Fibroblast of lung (primary cell): Measurements from ENCODE around the gene DDB1. TPM values are rescaled to one million over a fixed set of nuclear protein-coding genes. Genes with fewer than 3 reads are reported as not detected.

ENCODE experiments used
- DNase-seq, 2 donors: peaks; one replicate each; pipeline versions ENCODE4 v3.0.0 to v3.0.0-alpha.2; 2010; ENCODE audit warnings: low read depth in 2 of 2
- H2AFZ ChIP-seq: 2 replicates; pipeline ENCODE4 v1.5.1; 2012; ENCODE audit warnings: low read length, control low read depth, inconsistent platforms
- H3K27ac ChIP-seq: 2 replicates; pipeline ENCODE4 v1.5.1; 2011; ENCODE audit warnings: low read length, control low read depth; ENCODE audit not compliant: insufficient read depth
- H3K27me3 ChIP-seq: 2 replicates; pipeline ENCODE4 v1.5.1; 2011; ENCODE audit warnings: mild to moderate bottlenecking, low read length; ENCODE audit not compliant: control insufficient read depth, insufficient read depth
- H3K36me3 ChIP-seq: 2 replicates; pipeline ENCODE4 v1.5.1; 2011; ENCODE audit warnings: low read length; ENCODE audit not compliant: control insufficient read depth, insufficient read depth
- H3K4me1 ChIP-seq: 2 replicates; pipeline ENCODE4 v1.5.1; 2011; ENCODE audit warnings: low read length; ENCODE audit not compliant: control insufficient read depth, insufficient read depth; ENCODE audit errors: extremely low read depth
- H3K4me2 ChIP-seq: 2 replicates; pipeline ENCODE4 v1.5.1; 2011; ENCODE audit warnings: low read length, control low read depth; ENCODE audit not compliant: insufficient read depth; ENCODE audit errors: extremely low read depth
- H3K4me3 ChIP-seq, 4 experiments: fragments of 200-600 bp in 1 of 4; sonication (generic) in 1 of 4; replicated peaks in 1 of 4; 2 replicates each; pipeline ENCODE4 v1.5.1; 2011 to 2016; ENCODE audit warnings: low read length in 4 of 4, low read depth in 3 of 4, mild to moderate bottlenecking in 3 of 4, control low read depth in 2 of 4, inconsistent platforms in 1 of 4, mixed read lengths in 1 of 4; ENCODE audit not compliant: insufficient read depth in 1 of 4; ENCODE audit errors: control extremely low read depth in 1 of 4
- H3K79me2 ChIP-seq: 2 replicates; pipeline ENCODE4 v1.5.1; 2012; ENCODE audit warnings: mild to moderate bottlenecking, low read length, inconsistent platforms; ENCODE audit not compliant: control insufficient read depth, insufficient read depth
- H3K9ac ChIP-seq: 2 replicates; pipeline ENCODE4 v1.5.1; 2011; ENCODE audit warnings: mild to moderate bottlenecking, low read length, control low read depth; ENCODE audit not compliant: insufficient read depth
- H3K9me3 ChIP-seq: 2 replicates; pipeline ENCODE4 v1.5.1; 2012; ENCODE audit warnings: low read depth, low read length; ENCODE audit not compliant: control insufficient read depth, insufficient read depth
- H4K20me1 ChIP-seq: 2 replicates; pipeline ENCODE4 v1.5.1; 2011; ENCODE audit warnings: low read length; ENCODE audit not compliant: control insufficient read depth, insufficient read depth; ENCODE audit errors: extremely low read depth
- CTCF ChIP-seq, 2 donors: IDR thresholded peaks in 1 of 2; conservative IDR thresholded peaks in 1 of 2; 1 replicate in 1 of 2; 2 replicates in 1 of 2; pipeline ENCODE4 v1.5.1; 2011 to 2012; ENCODE audit warnings: low read length in 2 of 2, control low read depth in 1 of 2, inconsistent platforms in 1 of 2, low read depth in 1 of 2, mild to moderate bottlenecking in 1 of 2
- EZH2 ChIP-seq: IDR thresholded peaks from 2 replicates; pipeline ENCODE4 v1.5.1; 2012; ENCODE audit warnings: low read length, control low read depth, mild to moderate bottlenecking; ENCODE audit errors: missing control alignments
- polyA plus RNA-seq, 2 donors: library from polyadenylated mRNA; depleted of rRNA in 1 of 2; stranded (reverse) in 1 of 2; unstranded in 1 of 2; fragments of >200 nt; gene quantifications; 2 replicates each; pipeline ENCODE4 v1.2.1, GENCODE V29; 2011 to 2012; ENCODE audit warnings: missing spikeins in 1 of 2
- total RNA-seq: library from RNA; depleted of rRNA; stranded (reverse); fragments of >200 nt; gene quantifications from 2 replicates; pipeline ENCODE4 v1.2.1, GENCODE V29; 2014

DDB1 gene
- total and polyA plus RNA-seq, 2 donors (not counting 1 experiment from before 2014, with no cell fraction given) = 282 to 298 TPM

- no peak overlapping the region for H3K4me3 ChIP-seq
- TF ChIP-seq CTCF (conservative IDR thresholded peaks at IDR 0.05 in 1 of 2, IDR thresholded peaks at IDR 0.05 in 1 of 2; ENCODE audit: low read depth in 1 of 2, low read length in 2 of 2) = no peak
- no peak for TF ChIP-seq EZH2
- H3K4me2 ChIP-seq = no peak overlapping the region
- H3K9ac ChIP-seq = no peak overlapping the region
- no peaks in the 10 kb centered on the region for H3K36me3 ChIP-seq
- no peak overlapping the region for H2AFZ ChIP-seq
- H3K27me3 ChIP-seq = no peaks in the 10 kb centered on the region
- no peaks in the 10 kb centered on the region for H3K79me2 ChIP-seq
- H3K27ac ChIP-seq = no peak overlapping the region
- H3K4me1 ChIP-seq = no peaks in the 10 kb centered on the region
- no peaks in the 10 kb centered on the region for H3K9me3 ChIP-seq
- H4K20me1 ChIP-seq = no peaks in the 10 kb centered on the region
- DNase-seq = no peak
These were observed 73.5 kb downstream of the DDB1 start for GRCh38 chr11:61259363-61259762.

GRCh38 chr11:61258546-61258945 lies 74.4 kb downstream of the DDB1 start:
- Histone ChIP-seq H3K4me1 (no peaks in the 10 kb centered on the region), H3K27ac (no peak overlapping the region), H3K9me3 (no peaks in the 10 kb centered on the region), H3K27me3 (no peaks in the 10 kb centered on the region), H3K4me2 (no peak overlapping the region), H3K9ac (no peak overlapping the region), H3K4me3 (no peak overlapping the region), H3K79me2 (no peaks in the 10 kb centered on the region), H2AFZ (no peak overlapping the region), H3K36me3 (no peaks in the 10 kb centered on the region), H4K20me1 (no peaks in the 10 kb centered on the region)
- DNase-seq = no peak
- no peak for TF ChIP-seq CTCF (conservative IDR thresholded peaks at IDR 0.05 in 1 of 2, IDR thresholded peaks at IDR 0.05 in 1 of 2; ENCODE audit: low read depth in 1 of 2, low read length in 2 of 2)
- no peak for TF ChIP-seq EZH2

- no peak overlapping the region for H3K4me3 ChIP-seq
- H3K9ac ChIP-seq = no peak overlapping the region
- H3K27me3 ChIP-seq = no peaks in the 10 kb centered on the region
- H2AFZ ChIP-seq = no peak overlapping the region
- H3K36me3 ChIP-seq = no peaks in the 10 kb centered on the region
- H3K79me2 ChIP-seq = no peaks in the 10 kb centered on the region
- no peaks in the 10 kb centered on the region for H3K4me1 ChIP-seq
- no peak for DNase-seq
- H3K27ac ChIP-seq = no peak overlapping the region
- TF ChIP-seq CTCF (conservative IDR thresholded peaks at IDR 0.05 in 1 of 2, IDR thresholded peaks at IDR 0.05 in 1 of 2; ENCODE audit: low read depth in 1 of 2, low read length in 2 of 2) (no peak), EZH2 (no peak)
- H4K20me1 ChIP-seq = no peaks in the 10 kb centered on the region
- no peak overlapping the region for H3K4me2 ChIP-seq
- H3K9me3 ChIP-seq = no peaks in the 10 kb centered on the region
These were observed 76.0 kb downstream of the DDB1 start for GRCh38 chr11:61256710-61257482.
